Activated CD4-positive, CD25-positive, alpha-beta regulatory T cell treated with anti-CD3 and anti-CD28 coated beads, Interleukin-2, amount 50 U/mL, for 24 hours (primary cell): ENCODE measurements around the gene HPS6.
A peak's percentile ranks its signal among the peaks of the same experiment; 100 is the strongest.
"Not testable (repeated sequence)": the region's sequence is repeated elsewhere in the genome, so short reads cannot be mapped to it uniquely, and the experiment has no call there.

ENCODE experiments used
- ATAC-seq, 2 donors: fragments of 150-1000 bp; cut with Tn5 transposase; one replicate each; pipeline ENCODE4 v1.10.0; 2021; ENCODE audit warnings: mild to moderate bottlenecking in 1 of 2, moderate library complexity in 1 of 2

Gene HPS6

GRCh38 chr10:102064868-102065560 lies at the start of gene HPS6:
Gene HPS6 (plus strand): TSS chr10:102065349. CDS start chr10:102065475, 126 bp downstream.
- peak; percentile 99 for ATAC-seq

- ATAC-seq, result no peak
Measured at GRCh38 chr10:102016416-102016815, 48.7 kb upstream of the HPS6 start.

- ATAC-seq, result no peak
Measured at GRCh38 chr10:102017295-102017694, 47.9 kb upstream of the HPS6 start.

- ATAC-seq, result no peak
Measured at GRCh38 chr10:102020938-102021337, 44.2 kb upstream of the HPS6 start.

GRCh38 chr10:102024799-102025198 lies 40.4 kb upstream of the HPS6 start:
- ATAC-seq, result no peak

- no peak for ATAC-seq
Measured at GRCh38 chr10:102027261-102027660, 37.9 kb upstream of the HPS6 start.

GRCh38 chr10:102033787-102034186 lies 31.4 kb upstream of the HPS6 start:
- ATAC-seq, result no peak

GRCh38 chr10:102035807-102036206 lies 29.3 kb upstream of the HPS6 start:
- ATAC-seq, result not testable (repeated sequence)

- ATAC-seq, result no peak
Measured at GRCh38 chr10:102038410-102038809, 26.7 kb upstream of the HPS6 start.

- ATAC-seq, result no peak
Measured at GRCh38 chr10:102040305-102041050, 24.7 kb upstream of the HPS6 start.

GRCh38 chr10:102045292-102045691 lies 19.9 kb upstream of the HPS6 start:
- no peak for ATAC-seq

- no peak for ATAC-seq
Measured at GRCh38 chr10:102046095-102046494, 19.1 kb upstream of the HPS6 start.

- not testable (repeated sequence) for ATAC-seq
Measured at GRCh38 chr10:102054881-102055646, 10.1 kb upstream of the HPS6 start.

- peak; percentile 99 for ATAC-seq
Measured at GRCh38 chr10:102055647-102056419, 9.3 kb upstream of the HPS6 start, which contains the start of gene ARMH3. Gene ARMH3 (minus strand): TSS chr10:102056173. CDS start chr10:102040114, 16,059 bp downstream.

- no peak for ATAC-seq
Measured at GRCh38 chr10:102059987-102060386, 5.2 kb upstream of the HPS6 start.

GRCh38 chr10:102064503-102064867 lies 664 bp upstream of the HPS6 start:
- ATAC-seq, result no peak

- ATAC-seq, result peak; percentile 8 to 12
Measured at GRCh38 chr10:102065561-102066398, 631 bp downstream of the HPS6 start.

- ATAC-seq, result no peak
Measured at GRCh38 chr10:102066399-102067088, 1.4 kb downstream of the HPS6 start.

- no peak for ATAC-seq
Measured at GRCh38 chr10:102067091-102067916, 2.2 kb downstream of the HPS6 start.

- no peak for ATAC-seq
Measured at GRCh38 chr10:102068216-102068615, 3.1 kb downstream of the HPS6 start.
